Mesenchymal stem cell (in vitro differentiated cells and primary cell): ENCODE measurements around the gene NIT2.

Experiments
- DNase-seq: peaks from one replicate; pipeline ENCODE4 v3.0.0-alpha.2; 2013
- H2AFZ ChIP-seq: one replicate; pipeline ENCODE4 v1.6.1; 2013; ENCODE audit warnings: low read depth, mild to moderate bottlenecking, control low read depth, inconsistent platforms, low read length, moderate library complexity
- H2AK5ac ChIP-seq: 2 replicates; pipeline ENCODE4 v1.6.1; 2013; ENCODE audit warnings: low read length, moderate library complexity, mild to moderate bottlenecking, inconsistent platforms; ENCODE audit not compliant: severe bottlenecking
- H2BK120ac ChIP-seq: one replicate; pipeline ENCODE4 v1.6.1; 2013; ENCODE audit warnings: low read depth, mild to moderate bottlenecking, inconsistent platforms, low read length, moderate library complexity
- H2BK12ac ChIP-seq, 2 experiments: one replicate each; pipeline ENCODE4 v1.6.1; 2013; ENCODE audit warnings: inconsistent platforms in 2 of 2, low read length in 2 of 2, mild to moderate bottlenecking in 2 of 2, moderate library complexity in 2 of 2, control low read depth in 1 of 2
- H2BK15ac ChIP-seq: one replicate; pipeline ENCODE4 v1.6.1; 2013; ENCODE audit warnings: mild to moderate bottlenecking, low read depth, inconsistent platforms; ENCODE audit not compliant: poor library complexity, severe bottlenecking
- H2BK5ac ChIP-seq: 2 replicates; pipeline ENCODE4 v1.6.1; 2013; ENCODE audit warnings: low read depth, mild to moderate bottlenecking, low read length, control low read depth, inconsistent platforms; ENCODE audit not compliant: poor library complexity, severe bottlenecking
- H3K14ac ChIP-seq, 2 experiments: one replicate each; pipeline ENCODE4 v1.6.1; 2013; ENCODE audit warnings: inconsistent platforms in 2 of 2, low read length in 2 of 2, control low read depth in 1 of 2, mild to moderate bottlenecking in 1 of 2, moderate library complexity in 1 of 2
- H3K18ac ChIP-seq, 2 experiments: one replicate each; pipeline ENCODE4 v1.6.1; 2013; ENCODE audit warnings: inconsistent platforms in 2 of 2, low read length in 2 of 2, control low read depth in 1 of 2, low read depth in 1 of 2, mild to moderate bottlenecking in 1 of 2
- H3K23ac ChIP-seq, 2 experiments: one replicate each; pipeline ENCODE4 v1.6.1; 2013; ENCODE audit warnings: inconsistent platforms in 2 of 2, low read length in 2 of 2, mild to moderate bottlenecking in 2 of 2, moderate library complexity in 2 of 2, control low read depth in 1 of 2
- H3K27ac ChIP-seq: 2 replicates; pipeline ENCODE4 v1.5.1; 2013; ENCODE audit warnings: mild to moderate bottlenecking, moderate library complexity, low read length, control low read depth, inconsistent platforms; ENCODE audit not compliant: poor library complexity, severe bottlenecking
- H3K27me3 ChIP-seq, 2 experiments: 2 replicates each; pipeline versions ENCODE4 v1.6.1 to v1.7.0; 2013; ENCODE audit warnings: low read length in 2 of 2, mild to moderate bottlenecking in 2 of 2, moderate library complexity in 2 of 2, control low read depth in 1 of 2, inconsistent platforms in 1 of 2; ENCODE audit not compliant: control insufficient read depth in 1 of 2, insufficient read depth in 1 of 2
- H3K36me3 ChIP-seq, 2 experiments: 2 replicates each; pipeline versions ENCODE4 v1.6.1 to v1.7.0; 2013; ENCODE audit warnings: low read length in 2 of 2, control low read depth in 1 of 2, inconsistent platforms in 1 of 2, low read depth in 1 of 2, mild to moderate bottlenecking in 1 of 2; ENCODE audit not compliant: insufficient read depth in 2 of 2, control insufficient read depth in 1 of 2
- H3K4ac ChIP-seq, 2 experiments: one replicate each; pipeline ENCODE4 v1.6.1; 2013; ENCODE audit warnings: inconsistent platforms in 2 of 2, low read length in 2 of 2, mild to moderate bottlenecking in 2 of 2, moderate library complexity in 2 of 2, control low read depth in 1 of 2, low read depth in 1 of 2
- H3K4me1 ChIP-seq: 2 replicates; pipeline ENCODE4 v1.6.1; 2013; ENCODE audit warnings: low read depth, low read length, control low read depth; ENCODE audit not compliant: control insufficient read depth, insufficient read depth
- H3K4me2 ChIP-seq: 2 replicates; pipeline ENCODE4 v1.6.1; 2013; ENCODE audit warnings: low read length, mild to moderate bottlenecking, inconsistent platforms; ENCODE audit not compliant: poor library complexity, severe bottlenecking
- H3K4me3 ChIP-seq, 2 experiments: 2 replicates each; pipeline versions ENCODE4 v1.5.1 to v1.7.0; 2013; ENCODE audit warnings: low read length in 2 of 2, mild to moderate bottlenecking in 2 of 2, control low read depth in 1 of 2, low read depth in 1 of 2; ENCODE audit not compliant: insufficient read depth in 1 of 2
- H3K79me1 ChIP-seq: replicated peaks from 2 replicates; pipeline ENCODE4 v1.6.1; 2013; ENCODE audit warnings: mild to moderate bottlenecking, control low read depth, low read length, inconsistent platforms; ENCODE audit not compliant: poor library complexity, severe bottlenecking
- H3K9ac ChIP-seq: 2 replicates; pipeline ENCODE4 v1.7.0; 2013; ENCODE audit warnings: mild to moderate bottlenecking, low read length, moderate library complexity
- H3K9me3 ChIP-seq: 2 replicates; pipeline ENCODE4 v1.7.0; 2013; ENCODE audit warnings: mild to moderate bottlenecking, low read length; ENCODE audit not compliant: control insufficient read depth
- H4K8ac ChIP-seq: one replicate; pipeline ENCODE4 v1.6.1; 2013; ENCODE audit warnings: inconsistent platforms, mild to moderate bottlenecking, low read length, moderate library complexity
- H4K91ac ChIP-seq: one replicate; pipeline ENCODE4 v1.6.1; 2013; ENCODE audit warnings: mild to moderate bottlenecking, low read length, inconsistent platforms
- WGBS: methylation state at CpG from one replicate; pipeline ENCODE4 v1.1.7; 2013; ENCODE audit warnings: mixed read lengths; 5-methylcytosine and 5-hydroxymethylcytosine counted together

The NIT2 gene

GRCh38 chr3:100361897-100362296 lies 27.3 kb downstream of the NIT2 start:
- Histone ChIP-seq H3K4me1 (no peaks in the 10 kb centered on the region), H3K9me3 (no peaks in the 10 kb centered on the region)

GRCh38 chr3:100364421-100364820 lies 29.9 kb downstream of the NIT2 start:
- Histone ChIP-seq H3K4ac (no peak overlapping the region), H4K91ac (no peak overlapping the region), H3K9ac (no peak overlapping the region), H3K4me2 (no peak overlapping the region), H3K4me1 (no peaks in the 10 kb centered on the region), H3K4me3 (no peak overlapping the region), H3K79me1 (peaks cover 10% of the 10 kb centered on the region), H3K27me3 (no peaks in the 10 kb centered on the region), H2BK5ac (no peak overlapping the region), H2BK12ac (no peak overlapping the region), H2AFZ (no peak overlapping the region), H3K9me3 (no peaks in the 10 kb centered on the region), H3K23ac (no peak overlapping the region), H2BK15ac (no peak overlapping the region), H3K14ac (no peak overlapping the region), H3K36me3 (peaks cover 12 to 94% of the 10 kb centered on the region in 2 experiments), H3K18ac (no peak overlapping the region), H2AK5ac (no peak overlapping the region), H4K8ac (no peak overlapping the region), H3K27ac (no peak overlapping the region), H2BK120ac (no peak overlapping the region)
- DNase-seq, result no peak
- WGBS, result 100% methylated on average over 3 of the region's 3 CpGs

More at GRCh38 chr3:100361897-100362296, 27.3 kb downstream of the NIT2 start:
- Histone ChIP-seq H2BK15ac (no peak overlapping the region), H2BK12ac (no peak overlapping the region), H3K4ac (no peak overlapping the region), H2AK5ac (no peak overlapping the region), H3K18ac (no peak overlapping the region), H2BK120ac (no peak overlapping the region), H2BK5ac (no peak overlapping the region), H3K4me3 (no peak overlapping the region), H3K36me3 (peaks cover 13 to 90% of the 10 kb centered on the region in 2 experiments), H3K23ac (no peak overlapping the region), H4K8ac (no peak overlapping the region), H3K79me1 (peaks cover 1% of the 10 kb centered on the region), H3K27me3 (no peaks in the 10 kb centered on the region), H4K91ac (no peak overlapping the region), H3K27ac (no peak overlapping the region), H3K14ac (no peak overlapping the region), H3K4me2 (no peak overlapping the region), H3K9ac (no peak overlapping the region), H2AFZ (no peak overlapping the region)
- 97% methylated on average over 1 of the region's 1 CpG for WGBS
- no peak for DNase-seq

- no CpG with 5 or more reads among the region's 2 CpGs for WGBS
- no peak overlapping the region for H3K4ac ChIP-seq
These were observed 31.9 kb downstream of the NIT2 start for GRCh38 chr3:100366424-100366823.

GRCh38 chr3:100368441-100368840 lies 33.9 kb downstream of the NIT2 start:
- Histone ChIP-seq H3K14ac (no peak overlapping the region), H3K79me1 (peaks cover 23% of the 10 kb centered on the region), H3K9ac (no peak overlapping the region), H4K91ac (no peak overlapping the region), H2BK15ac (no peak overlapping the region), H3K23ac (no peak overlapping the region), H3K4ac (no peak overlapping the region), H2BK120ac (no peak overlapping the region), H3K4me1 (no peaks in the 10 kb centered on the region), H3K27ac (no peak overlapping the region), H2BK5ac (no peak overlapping the region), H2AK5ac (no peak overlapping the region), H3K4me3 (no peak overlapping the region), H3K9me3 (no peaks in the 10 kb centered on the region), H3K18ac (no peak overlapping the region), H3K4me2 (no peak overlapping the region), H2AFZ (no peak overlapping the region), H3K27me3 (no peaks in the 10 kb centered on the region), H3K36me3 (peaks cover 16 to 94% of the 10 kb centered on the region in 2 experiments), H4K8ac (no peak overlapping the region), H2BK12ac (no peak overlapping the region)
- DNase-seq, result no peak
- WGBS, result 93% methylated on average over 7 of the region's 8 CpGs

More at GRCh38 chr3:100366424-100366823, 31.9 kb downstream of the NIT2 start:
- no peaks in the 10 kb centered on the region for H3K9me3 ChIP-seq
- no peak overlapping the region for H3K14ac ChIP-seq
- H3K9ac ChIP-seq, result no peak overlapping the region
- H2AFZ ChIP-seq, result no peak overlapping the region
- H2BK5ac ChIP-seq, result no peak overlapping the region
- DNase-seq, result no peak
- no peaks in the 10 kb centered on the region for H3K27me3 ChIP-seq
- H2BK15ac ChIP-seq, result no peak overlapping the region
- no peak overlapping the region for H2BK120ac ChIP-seq
- H3K4me2 ChIP-seq, result no peak overlapping the region
- no peak overlapping the region for H3K23ac ChIP-seq
- H4K8ac ChIP-seq, result no peak overlapping the region
- H2BK12ac ChIP-seq, result no peak overlapping the region
- H3K4me1 ChIP-seq, result no peaks in the 10 kb centered on the region
- H3K18ac ChIP-seq, result no peak overlapping the region
- no peak overlapping the region for H3K27ac ChIP-seq
- H3K4me3 ChIP-seq, result no peak overlapping the region
- no peak overlapping the region for H4K91ac ChIP-seq
- H3K36me3 ChIP-seq, result peaks cover 13 to 93% of the 10 kb centered on the region in 2 experiments
- no peak overlapping the region for H2AK5ac ChIP-seq
- H3K79me1 ChIP-seq, result peaks cover 13% of the 10 kb centered on the region
